ENCODE measurements around the gene RTKN2. TPM values are rescaled to one million over a fixed set of nuclear protein-coding genes. Genes with fewer than 3 reads are reported as not detected.

Gene RTKN2
- polyA plus RNA-seq, 1 of the 3 experiments (the other 2 are of a cell fraction), result 1.4 TPM

DNA sequence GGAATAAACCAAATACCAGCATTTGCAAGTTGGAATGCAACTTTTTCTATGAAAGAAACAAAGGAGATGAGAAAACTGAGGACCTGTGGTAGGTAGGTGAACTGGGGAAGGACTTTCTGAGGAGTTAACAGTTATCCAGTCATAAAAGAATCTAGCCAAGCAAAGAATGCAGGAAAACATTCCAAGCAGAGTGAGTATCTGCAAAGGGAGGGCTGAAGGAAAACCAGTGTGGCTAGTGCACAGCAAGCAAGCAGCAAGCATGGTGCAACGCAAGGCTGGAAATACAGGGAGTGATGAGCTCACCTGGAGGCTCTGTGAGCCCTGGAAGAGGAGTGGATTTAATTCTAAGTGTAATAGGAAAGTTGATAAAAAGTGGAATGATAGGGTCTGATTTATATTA is 44.0 kb downstream of the RTKN2 start:
- ChIA-PET POLR2A (no interaction called here), CTCF (interaction anchor here (1.0 kb wide), 1 partner anchor 21 kb away, joined by 4 read pairs; no protein-coding TSS in a partner anchor)
- Histone ChIP-seq H3K9ac (no peak overlapping the region; the same call in 1 of the 2 replicates), H4K20me1 (ENCODE audit: insufficient read depth) (no peaks in the 10 kb centered on the region), H3K9me3 (no peaks in the 10 kb centered on the region), H2AFZ (ENCODE audit: low read depth) (no peak overlapping the region), H3K9me2 (no peaks in the 10 kb centered on the region), H3K4me3 (ENCODE audit: low read depth in 2 of 2, low read length in 1 of 2) (no peak overlapping the region), H3K79me2 (ENCODE audit: insufficient read depth) (no peaks in the 10 kb centered on the region), H3K36me3 (replicated peaks in 1 of 2; ENCODE audit: control insufficient read depth in 1 of 2, insufficient read depth in 2 of 2, low read length in 1 of 2) (peaks cover 0 to 9% of the 10 kb centered on the region in 2 experiments), H3K4me1 (ENCODE audit: control insufficient read depth in 1 of 2, insufficient read depth in 2 of 2, low read depth in 1 of 2, low read length in 1 of 2) (peaks cover 0 to 10% of the 10 kb centered on the region in 2 experiments; a peak in 1 of 4 replicates), H3K4me2 (no peak overlapping the region), H3F3A (replicated peaks; ENCODE audit: insufficient read depth) (peaks cover 7% of the 10 kb centered on the region), H3K27ac (ENCODE audit: low read depth in 2 of 2, low read length in 1 of 2) (no peak overlapping the region; a peak in 1 of 4 replicates), H3K27me3 (ENCODE audit: insufficient read depth) (no peaks in the 10 kb centered on the region)
- 89% methylated on average over 1 of the region's 1 CpG for WGBS (ENCODE audit: low lambda C conversion rate)
- TF ChIP-seq, protein P1, sequence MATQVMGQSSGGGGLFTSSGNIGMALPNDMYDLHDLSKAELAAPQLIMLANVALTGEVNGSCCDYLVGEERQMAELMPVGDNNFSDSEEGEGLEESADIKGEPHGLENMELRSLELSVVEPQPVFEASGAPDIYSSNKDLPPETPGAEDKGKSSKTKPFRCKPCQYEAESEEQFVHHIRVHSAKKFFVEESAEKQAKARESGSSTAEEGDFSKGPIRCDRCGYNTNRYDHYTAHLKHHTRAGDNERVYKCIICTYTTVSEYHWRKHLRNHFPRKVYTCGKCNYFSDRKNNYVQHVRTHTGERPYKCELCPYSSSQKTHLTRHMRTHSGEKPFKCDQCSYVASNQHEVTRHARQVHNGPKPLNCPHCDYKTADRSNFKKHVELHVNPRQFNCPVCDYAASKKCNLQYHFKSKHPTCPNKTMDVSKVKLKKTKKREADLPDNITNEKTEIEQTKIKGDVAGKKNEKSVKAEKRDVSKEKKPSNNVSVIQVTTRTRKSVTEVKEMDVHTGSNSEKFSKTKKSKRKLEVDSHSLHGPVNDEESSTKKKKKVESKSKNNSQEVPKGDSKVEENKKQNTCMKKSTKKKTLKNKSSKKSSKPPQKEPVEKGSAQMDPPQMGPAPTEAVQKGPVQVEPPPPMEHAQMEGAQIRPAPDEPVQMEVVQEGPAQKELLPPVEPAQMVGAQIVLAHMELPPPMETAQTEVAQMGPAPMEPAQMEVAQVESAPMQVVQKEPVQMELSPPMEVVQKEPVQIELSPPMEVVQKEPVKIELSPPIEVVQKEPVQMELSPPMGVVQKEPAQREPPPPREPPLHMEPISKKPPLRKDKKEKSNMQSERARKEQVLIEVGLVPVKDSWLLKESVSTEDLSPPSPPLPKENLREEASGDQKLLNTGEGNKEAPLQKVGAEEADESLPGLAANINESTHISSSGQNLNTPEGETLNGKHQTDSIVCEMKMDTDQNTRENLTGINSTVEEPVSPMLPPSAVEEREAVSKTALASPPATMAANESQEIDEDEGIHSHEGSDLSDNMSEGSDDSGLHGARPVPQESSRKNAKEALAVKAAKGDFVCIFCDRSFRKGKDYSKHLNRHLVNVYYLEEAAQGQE (IDR thresholded peaks at IDR 0.05; ENCODE audit: low read depth, low read length), result no peak
- TF ChIP-seq TEAD4 (IDR thresholded peaks at IDR 0.05; ENCODE audit: borderline replicate concordance, insufficient read depth) (peak; percentile 79; the same call in 1 of the 2 replicates), YY1 (IDR thresholded peaks at IDR 0.05; ENCODE audit: low read depth) (no peak), TCF12 (IDR thresholded peaks at IDR 0.05) (0 out of 2 replicates have a peak, but pooled peaks have one; percentile 14), EP300 (IDR thresholded peaks at IDR 0.05; ENCODE audit: borderline replicate concordance in 1 of 2, low read depth in 1 of 2, low read length in 1 of 2) (peak in 1 of 2 experiments; percentile 30; a peak in 1 of 4 replicates), JUND (IDR thresholded peaks at IDR 0.05) (0 out of 2 replicates have a peak, but pooled peaks have one; percentile 14), GABPA (IDR thresholded peaks at IDR 0.05; ENCODE audit: low read depth) (no peak), FOSL2 (IDR thresholded peaks at IDR 0.05; ENCODE audit: borderline replicate concordance, low read depth) (peak; percentile 25; the same call in 1 of the 2 replicates), MXI1 (IDR thresholded peaks at IDR 0.05; ENCODE audit: low read depth, low read length) (no peak), NFIC (IDR thresholded peaks at IDR 0.05; ENCODE audit: borderline replicate concordance) (0 out of 2 replicates have a peak, but pooled peaks have one; percentile 5)
- TF ChIP-seq, protein P2, sequence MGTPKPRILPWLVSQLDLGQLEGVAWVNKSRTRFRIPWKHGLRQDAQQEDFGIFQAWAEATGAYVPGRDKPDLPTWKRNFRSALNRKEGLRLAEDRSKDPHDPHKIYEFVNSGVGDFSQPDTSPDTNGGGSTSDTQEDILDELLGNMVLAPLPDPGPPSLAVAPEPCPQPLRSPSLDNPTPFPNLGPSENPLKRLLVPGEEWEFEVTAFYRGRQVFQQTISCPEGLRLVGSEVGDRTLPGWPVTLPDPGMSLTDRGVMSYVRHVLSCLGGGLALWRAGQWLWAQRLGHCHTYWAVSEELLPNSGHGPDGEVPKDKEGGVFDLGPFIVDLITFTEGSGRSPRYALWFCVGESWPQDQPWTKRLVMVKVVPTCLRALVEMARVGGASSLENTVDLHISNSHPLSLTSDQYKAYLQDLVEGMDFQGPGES (IDR thresholded peaks at IDR 0.05; ENCODE audit: low read depth, low read length), result no peak
- DNase-seq, result no peak

DNA sequence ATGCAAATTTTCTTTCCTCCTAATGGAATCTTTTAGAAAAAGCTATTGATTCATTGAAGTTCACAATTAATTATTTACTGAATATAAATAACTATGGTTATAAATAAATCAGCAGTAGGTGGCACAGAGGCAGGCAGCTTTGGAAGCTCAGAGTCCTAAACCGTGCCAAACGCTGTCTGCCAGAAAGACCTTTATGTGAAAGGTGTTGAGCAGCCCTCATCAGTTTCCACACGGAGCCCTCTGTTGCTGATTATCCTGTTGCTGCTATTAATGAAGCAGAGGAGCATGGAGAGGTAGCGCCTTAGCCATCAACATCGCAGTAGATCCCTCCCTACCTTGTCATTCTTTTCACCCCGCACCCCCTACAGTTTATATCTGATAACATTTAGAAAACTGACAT is 51.0 kb downstream of the RTKN2 start:
- Histone ChIP-seq H3K9me2 (no peaks in the 10 kb centered on the region), H3F3A (replicated peaks; ENCODE audit: insufficient read depth) (peaks cover 5% of the 10 kb centered on the region), H3K4me3 (ENCODE audit: low read depth in 2 of 2, low read length in 1 of 2) (no peak overlapping the region), H3K4me1 (ENCODE audit: control insufficient read depth in 1 of 2, insufficient read depth in 2 of 2, low read depth in 1 of 2, low read length in 1 of 2) (no peaks in the 10 kb centered on the region), H2AFZ (ENCODE audit: low read depth) (no peak overlapping the region), H3K27ac (ENCODE audit: low read depth in 2 of 2, low read length in 1 of 2) (no peak overlapping the region), H3K9ac (no peak overlapping the region), H3K4me2 (no peak overlapping the region), H3K27me3 (ENCODE audit: insufficient read depth) (no peaks in the 10 kb centered on the region), H3K79me2 (ENCODE audit: insufficient read depth) (no peaks in the 10 kb centered on the region), H3K36me3 (replicated peaks in 1 of 2; ENCODE audit: control insufficient read depth in 1 of 2, insufficient read depth in 2 of 2, low read length in 1 of 2) (peaks cover 0 to 2% of the 10 kb centered on the region in 2 experiments), H3K9me3 (no peaks in the 10 kb centered on the region), H4K20me1 (ENCODE audit: insufficient read depth) (no peaks in the 10 kb centered on the region)
- 75% methylated on average over 6 of the region's 6 CpGs for WGBS (ENCODE audit: low lambda C conversion rate)
- ChIA-PET POLR2A (no interaction called here), CTCF (interaction anchor here (0.8 to 1.1 kb wide), 3 partner anchors 12 to 27 kb away, joined by 3 to 4 read pairs (median 3); no protein-coding TSS in a partner anchor)
- DNase-seq, result no peak
- TF ChIP-seq RFX5 (IDR thresholded peaks at IDR 0.05; ENCODE audit: low read length), result no peak
- no peak for TF ChIP-seq SMC3 (IDR thresholded peaks at IDR 0.05; ENCODE audit: low read depth, low read length)
- TF ChIP-seq, protein P1 (IDR thresholded peaks at IDR 0.05; ENCODE audit: low read depth, low read length), result no peak
- no peak for TF ChIP-seq FOXJ3 (CRISPR knock-in tag; IDR thresholded peaks at IDR 0.05)
- no peak for TF ChIP-seq TEAD4 (IDR thresholded peaks at IDR 0.05; ENCODE audit: borderline replicate concordance, insufficient read depth)
- no peak for TF ChIP-seq MXI1 (IDR thresholded peaks at IDR 0.05; ENCODE audit: low read depth, low read length)
- TF ChIP-seq, protein P2 (IDR thresholded peaks at IDR 0.05; ENCODE audit: low read depth, low read length), result no peak
- TF ChIP-seq FOXM1 (IDR thresholded peaks at IDR 0.05; ENCODE audit: low read depth), result no peak
- TF ChIP-seq SIN3A (IDR thresholded peaks at IDR 0.05; ENCODE audit: borderline replicate concordance, low read depth, low read length), result no peak
- TF ChIP-seq YY1 (IDR thresholded peaks at IDR 0.05; ENCODE audit: low read depth), result no peak
